RWPE1 (cell line): ENCODE data around the gene WDR81.
"Not testable (repeated sequence)": the region's sequence is repeated elsewhere in the genome, so short reads cannot be mapped to it uniquely, and the experiment has no call there.

Experiments used
- CTCF ChIA-PET: fragments of 350-600 bp; sonication (Branson Sonifier 250); formaldehyde crosslinking; extraction: SDS; loops from one replicate; lab custom pipeline; 2021; lab: Yijun Ruan, JAX
- POLR2A ChIA-PET: fragments of 400-600 bp; formaldehyde crosslinking; extraction: SDS; loops from one replicate; lab custom pipeline; 2020; ENCODE audit warnings: antibody characterized with exemption; ENCODE audit not compliant: low non-redundant PET; lab: Yijun Ruan, JAX
- DNase-seq: peaks from one replicate; pipeline ENCODE4 v3.0.0; 2012; ENCODE audit warnings: low spot score
- H3K27ac ChIP-seq: fragments of 450-650 bp; 2 replicates; pipeline ENCODE4 v1.5.1; 2017
- TF ChIP-seq, protein P1 (sequence below): fragments of 450-650 bp; conservative IDR thresholded peaks from 2 replicates; pipeline ENCODE4 v1.5.1; 2017; ENCODE audit warnings: low read depth, mild to moderate bottlenecking

WDR81 gene

GRCh38 chr17:1767358-1767757 is 42.9 kb downstream of the WDR81 start:
- POLR2A ChIA-PET, result no interaction called here
- H3K27ac ChIP-seq, result peak overlapping the region; percentile 99
- no peak for DNase-seq
- CTCF ChIA-PET, result interaction anchor here (0.6 to 1.3 kb wide), 3 partner anchors 10 to 92 kb away, joined by 3 to 4 read pairs (median 3); no protein-coding TSS in a partner anchor
- TF ChIP-seq, protein P1, sequence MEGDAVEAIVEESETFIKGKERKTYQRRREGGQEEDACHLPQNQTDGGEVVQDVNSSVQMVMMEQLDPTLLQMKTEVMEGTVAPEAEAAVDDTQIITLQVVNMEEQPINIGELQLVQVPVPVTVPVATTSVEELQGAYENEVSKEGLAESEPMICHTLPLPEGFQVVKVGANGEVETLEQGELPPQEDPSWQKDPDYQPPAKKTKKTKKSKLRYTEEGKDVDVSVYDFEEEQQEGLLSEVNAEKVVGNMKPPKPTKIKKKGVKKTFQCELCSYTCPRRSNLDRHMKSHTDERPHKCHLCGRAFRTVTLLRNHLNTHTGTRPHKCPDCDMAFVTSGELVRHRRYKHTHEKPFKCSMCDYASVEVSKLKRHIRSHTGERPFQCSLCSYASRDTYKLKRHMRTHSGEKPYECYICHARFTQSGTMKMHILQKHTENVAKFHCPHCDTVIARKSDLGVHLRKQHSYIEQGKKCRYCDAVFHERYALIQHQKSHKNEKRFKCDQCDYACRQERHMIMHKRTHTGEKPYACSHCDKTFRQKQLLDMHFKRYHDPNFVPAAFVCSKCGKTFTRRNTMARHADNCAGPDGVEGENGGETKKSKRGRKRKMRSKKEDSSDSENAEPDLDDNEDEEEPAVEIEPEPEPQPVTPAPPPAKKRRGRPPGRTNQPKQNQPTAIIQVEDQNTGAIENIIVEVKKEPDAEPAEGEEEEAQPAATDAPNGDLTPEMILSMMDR, result no peak

- DNase-seq, result peak; percentile 91
- peak overlapping the region; percentile 99 for H3K27ac ChIP-seq
- ChIA-PET POLR2A (interaction anchor here (0.6 to 1.1 kb wide), 5 partner anchors 23 to 191 kb away, joined by 3 to 18 read pairs (median 3); no protein-coding TSS in a partner anchor), CTCF (interaction anchor here (0.6 to 1.3 kb wide), 2 partner anchors 41 to 49 kb away, joined by 3 to 5 read pairs; no protein-coding TSS in a partner anchor)
- TF ChIP-seq, protein P1, result no peak
These were observed 45.4 kb downstream of the WDR81 start for GRCh38 chr17:1769822-1770477.

DNA sequence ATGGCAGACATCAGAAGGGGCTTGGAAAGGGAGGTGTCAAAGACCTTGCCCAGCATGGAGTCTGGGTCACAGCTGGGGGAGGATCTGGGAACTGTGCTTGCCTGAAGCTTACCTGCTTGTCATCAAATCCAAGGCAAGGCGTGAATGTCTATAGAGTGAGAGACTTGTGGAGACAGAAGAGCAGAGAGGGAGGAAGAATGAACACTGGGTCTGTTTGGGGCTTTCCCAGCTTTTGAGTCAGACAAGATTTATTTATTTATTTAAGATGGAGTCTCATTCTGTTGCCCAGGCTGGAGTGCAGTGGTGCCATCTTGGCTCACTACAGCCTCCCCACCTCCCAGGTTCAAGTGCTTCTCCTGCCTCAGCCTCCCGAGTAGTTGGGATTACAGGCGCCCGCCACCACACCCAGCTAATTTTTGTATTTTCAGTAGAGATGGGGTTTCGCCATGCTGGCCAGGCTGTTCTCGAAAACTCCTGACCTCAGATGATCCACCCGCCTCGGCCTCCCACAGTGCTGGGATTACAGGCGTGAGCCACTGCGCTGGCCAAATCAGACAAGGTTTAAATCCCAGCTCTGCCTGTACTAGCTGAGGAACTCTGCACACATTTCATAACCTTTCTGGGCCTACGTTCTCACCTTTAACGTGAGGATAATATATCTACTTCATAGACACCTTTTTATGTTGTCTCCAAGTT is 48.6 kb downstream of the WDR81 start:
- POLR2A ChIA-PET, DNase-seq: not testable (repeated sequence)
- CTCF ChIA-PET, result interaction anchor here (0.7 kb wide), 1 partner anchor 69 kb away, joined by 3 read pairs; no protein-coding TSS in a partner anchor
- peak overlapping the region; percentile 99 for H3K27ac ChIP-seq

- H3K27ac ChIP-seq, result peak overlapping the region; percentile 99
- ChIA-PET POLR2A (no interaction called here), CTCF (interaction anchor here (1.1 kb wide), 1 partner anchor 10 kb away, joined by 4 read pairs; no protein-coding TSS in a partner anchor)
- DNase-seq, result no peak
- TF ChIP-seq, protein P1, result no peak
These were observed 49.2 kb downstream of the WDR81 start for GRCh38 chr17:1773696-1774181.

DNA sequence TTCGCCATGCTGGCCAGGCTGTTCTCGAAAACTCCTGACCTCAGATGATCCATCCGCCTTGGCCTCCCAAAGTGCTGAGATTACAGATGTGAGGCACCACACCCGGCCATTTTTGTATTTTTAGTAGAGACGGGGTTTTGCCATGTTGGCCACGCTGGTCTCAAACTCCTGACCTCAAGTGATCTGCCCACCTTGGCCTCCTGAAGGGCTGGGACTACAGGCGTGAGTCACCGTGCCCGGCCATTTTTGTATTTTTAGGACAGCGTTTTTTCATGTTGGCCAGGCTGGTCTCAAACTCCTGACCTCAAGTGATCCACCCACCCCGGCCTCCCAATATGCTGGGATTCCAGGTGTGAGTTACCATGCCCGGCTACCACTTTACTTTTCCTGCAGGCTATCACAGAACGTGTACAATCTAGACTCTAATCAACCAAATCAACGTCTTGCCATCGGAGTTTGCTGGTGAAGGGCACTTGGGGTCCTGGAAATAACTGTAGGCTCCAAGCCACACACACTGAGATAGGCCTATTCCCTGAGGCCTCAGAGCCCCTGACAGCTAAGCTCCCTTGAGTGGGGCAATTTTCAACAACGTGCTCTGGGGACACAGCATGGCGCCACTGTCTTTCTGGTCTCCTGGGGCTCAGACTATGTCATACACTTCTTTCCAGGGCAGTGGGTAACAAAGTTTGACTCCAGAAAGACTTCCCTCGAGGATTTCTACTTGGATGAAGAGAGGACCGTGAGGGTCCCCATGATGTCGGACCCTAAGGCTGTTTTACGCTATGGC is 50.1 kb downstream of the WDR81 start:
- no peak for DNase-seq
- peak overlapping the region; percentile 99 for H3K27ac ChIP-seq
- ChIA-PET POLR2A (no interaction called here), CTCF (interaction anchor here (1.1 kb wide), 1 partner anchor 9 kb away, joined by 4 read pairs; no protein-coding TSS in a partner anchor)
- TF ChIP-seq, protein P1, result no peak

DNA sequence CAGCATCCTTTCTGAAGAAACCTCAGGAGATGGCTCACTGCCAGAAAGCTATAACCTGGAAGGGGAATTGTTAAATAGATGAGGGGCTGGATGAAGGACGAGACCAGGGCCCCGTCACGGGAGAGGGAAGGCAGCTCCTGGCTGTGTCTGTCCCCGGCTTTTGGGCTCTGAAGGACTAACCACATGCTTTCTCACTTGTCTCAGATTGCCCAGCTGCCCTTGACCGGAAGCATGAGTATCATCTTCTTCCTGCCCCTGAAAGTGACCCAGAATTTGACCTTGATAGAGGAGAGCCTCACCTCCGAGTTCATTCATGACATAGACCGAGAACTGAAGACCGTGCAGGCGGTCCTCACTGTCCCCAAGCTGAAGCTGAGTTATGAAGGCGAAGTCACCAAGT is 51.8 kb downstream of the WDR81 start:
- TF ChIP-seq, protein P1, result no peak
- H3K27ac ChIP-seq, result peak overlapping the region; percentile 99
- CTCF ChIA-PET, result no interaction called here
- POLR2A ChIA-PET, result no interaction called here
- DNase-seq, result no peak
